DND-41 (cell line): ENCODE results near the gene DYNLT2B.

ENCODE experiments used
- ATAC-seq: fragments of 200-7000 bp; cut with Tn5 transposase; 3 replicates; pipeline ENCODE4 v1.9.1; 2021; ENCODE audit warnings: low read depth; ENCODE audit not compliant: insufficient read depth
- DNase-seq: peaks from one replicate; pipeline ENCODE4 v3.0.0-alpha.2; 2020
- H2AFZ ChIP-seq: 2 replicates; pipeline ENCODE4 v1.6.0; 2012; ENCODE audit warnings: low read depth, low read length
- H3K27ac ChIP-seq: 2 replicates; pipeline ENCODE4 v1.5.1; 2012; ENCODE audit warnings: low read length, inconsistent platforms
- H3K27me3 ChIP-seq: fragments of 200-600 bp; sonication (generic); 2 replicates; pipeline ENCODE4 v1.6.0; 2012; ENCODE audit warnings: low read length, mild to moderate bottlenecking, inconsistent platforms; ENCODE audit not compliant: insufficient read depth, poor library complexity
- H3K36me3 ChIP-seq: 2 replicates; pipeline ENCODE4 v1.5.1; 2012; ENCODE audit warnings: low read length, inconsistent platforms; ENCODE audit not compliant: insufficient read depth
- H3K4me1 ChIP-seq: 2 replicates; pipeline ENCODE4 v1.5.1; 2012; ENCODE audit warnings: mild to moderate bottlenecking, low read length; ENCODE audit not compliant: insufficient read depth
- H3K4me2 ChIP-seq: 2 replicates; pipeline ENCODE4 v1.6.0; 2012; ENCODE audit warnings: mild to moderate bottlenecking, moderate library complexity, low read length, inconsistent platforms; ENCODE audit not compliant: insufficient read depth
- H3K4me3 ChIP-seq, 2 experiments: fragments of 200-600 bp in 1 of 2; shearing (Covaris generic) in 1 of 2; 2 replicates each; pipeline ENCODE4 v1.5.1; 2012 to 2016; ENCODE audit warnings: inconsistent platforms in 2 of 2, low read length in 2 of 2, mild to moderate bottlenecking in 2 of 2, low read depth in 1 of 2, moderate library complexity in 1 of 2
- H3K79me2 ChIP-seq: 2 replicates; pipeline ENCODE4 v1.6.0; 2012; ENCODE audit warnings: low read length, inconsistent platforms; ENCODE audit not compliant: insufficient read depth
- H3K9ac ChIP-seq: 2 replicates; pipeline ENCODE4 v1.6.0; 2012; ENCODE audit warnings: low read depth, mild to moderate bottlenecking, inconsistent platforms, low read length, moderate library complexity
- H3K9me3 ChIP-seq: 2 replicates; pipeline ENCODE4 v1.5.1; 2012; ENCODE audit warnings: low read length, moderate library complexity, mild to moderate bottlenecking, inconsistent platforms; ENCODE audit not compliant: insufficient read depth, severe bottlenecking
- H4K20me1 ChIP-seq: 2 replicates; pipeline ENCODE4 v1.6.0; 2012; ENCODE audit warnings: low read length; ENCODE audit not compliant: insufficient read depth
- EZH2 ChIP-seq: IDR thresholded peaks from 3 replicates; pipeline ENCODE4 v1.6.1; 2012; ENCODE audit warnings: borderline replicate concordance, low read depth, mild to moderate bottlenecking, moderate library complexity, low read length, inconsistent platforms; ENCODE audit not compliant: severe bottlenecking
- TF ChIP-seq, protein P1 (sequence below): IDR thresholded peaks from 2 replicates; pipeline ENCODE4 v1.5.1; 2012; ENCODE audit warnings: borderline replicate concordance, low read length, moderate library complexity, mild to moderate bottlenecking; ENCODE audit not compliant: poor library complexity, severe bottlenecking; ENCODE audit errors: extremely low read depth

Gene DYNLT2B

DNA sequence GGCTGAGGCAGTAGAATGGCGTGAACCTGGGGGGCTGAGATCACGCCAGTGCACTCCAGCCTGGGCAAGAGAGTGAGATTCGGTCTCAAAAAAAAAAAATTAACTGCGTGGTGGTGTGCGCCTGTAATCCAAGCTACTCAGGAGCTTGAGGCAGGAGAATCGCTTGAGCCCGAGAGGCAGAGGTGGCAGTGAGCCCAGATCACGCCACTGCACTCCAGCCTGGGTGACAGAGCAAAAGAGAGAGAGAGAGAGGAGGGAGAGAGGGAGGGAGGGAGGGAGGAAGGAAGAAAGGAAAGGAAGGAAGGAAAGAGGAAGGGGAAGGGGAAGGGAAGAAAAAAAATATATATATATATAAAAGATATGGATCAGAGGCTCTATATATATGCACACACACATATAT is 14.1 kb upstream of the DYNLT2B start:
- H3K27me3 ChIP-seq: no peaks in the 10 kb centered on the region
- no peaks in the 10 kb centered on the region for H3K9me3 ChIP-seq
- ATAC-seq (no peak), DNase-seq (no peak)
- no peak overlapping the region for H2AFZ ChIP-seq
- TF ChIP-seq, protein P1, sequence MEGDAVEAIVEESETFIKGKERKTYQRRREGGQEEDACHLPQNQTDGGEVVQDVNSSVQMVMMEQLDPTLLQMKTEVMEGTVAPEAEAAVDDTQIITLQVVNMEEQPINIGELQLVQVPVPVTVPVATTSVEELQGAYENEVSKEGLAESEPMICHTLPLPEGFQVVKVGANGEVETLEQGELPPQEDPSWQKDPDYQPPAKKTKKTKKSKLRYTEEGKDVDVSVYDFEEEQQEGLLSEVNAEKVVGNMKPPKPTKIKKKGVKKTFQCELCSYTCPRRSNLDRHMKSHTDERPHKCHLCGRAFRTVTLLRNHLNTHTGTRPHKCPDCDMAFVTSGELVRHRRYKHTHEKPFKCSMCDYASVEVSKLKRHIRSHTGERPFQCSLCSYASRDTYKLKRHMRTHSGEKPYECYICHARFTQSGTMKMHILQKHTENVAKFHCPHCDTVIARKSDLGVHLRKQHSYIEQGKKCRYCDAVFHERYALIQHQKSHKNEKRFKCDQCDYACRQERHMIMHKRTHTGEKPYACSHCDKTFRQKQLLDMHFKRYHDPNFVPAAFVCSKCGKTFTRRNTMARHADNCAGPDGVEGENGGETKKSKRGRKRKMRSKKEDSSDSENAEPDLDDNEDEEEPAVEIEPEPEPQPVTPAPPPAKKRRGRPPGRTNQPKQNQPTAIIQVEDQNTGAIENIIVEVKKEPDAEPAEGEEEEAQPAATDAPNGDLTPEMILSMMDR: no peak
- TF ChIP-seq EZH2: no peak
- no peak overlapping the region for H3K27ac ChIP-seq
- H3K9ac ChIP-seq: no peak overlapping the region
- no peaks in the 10 kb centered on the region for H3K79me2 ChIP-seq
- H3K36me3 ChIP-seq: no peaks in the 10 kb centered on the region
- H3K4me3 ChIP-seq: no peak overlapping the region
- no peaks in the 10 kb centered on the region for H4K20me1 ChIP-seq
- no peaks in the 10 kb centered on the region for H3K4me1 ChIP-seq
- H3K4me2 ChIP-seq: no peak overlapping the region

DNA sequence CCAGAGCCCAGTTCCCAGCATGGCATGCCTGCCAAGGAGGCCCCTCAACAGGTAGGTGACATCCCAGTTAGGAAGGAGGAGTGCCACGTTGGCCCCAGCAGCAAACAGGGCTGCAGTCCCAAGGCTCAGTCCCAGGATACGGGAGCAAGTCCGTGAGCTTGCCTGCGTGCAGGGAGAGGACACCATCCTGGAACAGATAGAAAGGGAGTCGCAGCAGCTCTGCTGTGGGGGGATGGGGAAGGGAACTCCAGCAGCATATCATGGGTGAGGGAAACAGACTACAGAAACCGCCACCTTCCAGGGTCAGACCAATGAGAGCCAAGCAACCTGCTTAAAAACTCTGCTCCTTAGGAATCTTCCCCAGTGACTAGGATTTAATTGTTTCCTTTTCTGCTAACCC is 9.4 kb upstream of the DYNLT2B start:
- H3K4me2 ChIP-seq: no peak overlapping the region
- no peak overlapping the region for H3K9ac ChIP-seq
- H4K20me1 ChIP-seq: no peaks in the 10 kb centered on the region
- no peaks in the 10 kb centered on the region for H3K36me3 ChIP-seq
- no peaks in the 10 kb centered on the region for H3K4me1 ChIP-seq
- no peak for DNase-seq
- no peak overlapping the region for H2AFZ ChIP-seq
- no peaks in the 10 kb centered on the region for H3K9me3 ChIP-seq
- H3K79me2 ChIP-seq: no peaks in the 10 kb centered on the region
- no peak for TF ChIP-seq EZH2
- TF ChIP-seq, protein P1: no peak
- no peak overlapping the region for H3K27ac ChIP-seq
- ATAC-seq: no peak
- no peaks in the 10 kb centered on the region for H3K27me3 ChIP-seq
- no peak overlapping the region for H3K4me3 ChIP-seq

DNA sequence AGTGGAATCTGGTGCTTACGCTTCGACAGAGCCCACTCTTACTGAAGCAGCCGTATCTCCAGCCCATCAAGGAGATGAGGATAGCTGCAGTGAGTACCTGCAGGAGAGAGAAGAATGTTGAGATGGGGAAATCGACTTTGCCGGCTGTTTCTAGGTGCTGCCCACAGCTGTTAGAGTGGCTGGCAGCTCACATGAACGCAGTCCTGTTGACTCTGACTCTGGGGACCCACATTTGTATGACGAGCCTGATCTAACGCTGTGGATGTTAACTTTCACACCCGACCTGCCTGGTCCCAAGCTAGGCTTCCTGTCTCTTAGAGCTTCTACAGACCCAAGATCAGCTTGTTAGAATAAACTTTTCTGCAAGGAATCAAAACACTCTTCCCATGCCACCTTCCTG is 8.9 kb upstream of the DYNLT2B start:
- Histone ChIP-seq H3K4me2 (no peak overlapping the region), H3K36me3 (no peaks in the 10 kb centered on the region), H3K4me3 (no peak overlapping the region), H3K9ac (no peak overlapping the region), H4K20me1 (no peaks in the 10 kb centered on the region), H3K4me1 (no peaks in the 10 kb centered on the region), H3K9me3 (no peaks in the 10 kb centered on the region), H3K27me3 (no peaks in the 10 kb centered on the region), H2AFZ (no peak overlapping the region), H3K27ac (no peak overlapping the region), H3K79me2 (no peaks in the 10 kb centered on the region)
- TF ChIP-seq EZH2: no peak
- TF ChIP-seq, protein P1: no peak
- no peak for DNase-seq
- no peak for ATAC-seq

DNA sequence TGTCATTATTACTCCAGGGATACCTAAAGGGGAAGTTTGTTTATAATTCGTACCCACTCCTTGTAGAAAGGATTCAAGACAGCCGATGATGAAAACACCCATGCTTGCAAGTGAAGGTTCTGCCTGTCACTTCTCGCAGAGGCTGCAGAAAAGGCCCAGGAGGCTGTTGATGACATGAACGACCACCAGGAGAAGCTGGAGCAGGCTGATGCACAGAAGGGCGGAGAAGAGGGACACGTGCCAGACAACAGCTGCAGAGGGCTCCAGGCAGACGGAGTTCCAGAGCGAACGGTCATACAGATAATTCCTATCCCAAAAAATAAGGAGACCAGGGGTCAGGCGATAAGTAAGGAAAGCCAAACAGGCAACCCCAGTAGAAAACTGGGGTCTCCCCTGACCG is 5.7 kb upstream of the DYNLT2B start:
- H3K9me3 ChIP-seq: no peaks in the 10 kb centered on the region
- no peak for TF ChIP-seq EZH2
- TF ChIP-seq, protein P1: peak; percentile 32
- ATAC-seq (peak; percentile 52; the same call in 1 of the 3 replicates), DNase-seq (no peak)
- no peak overlapping the region for H3K9ac ChIP-seq
- H3K36me3 ChIP-seq: no peaks in the 10 kb centered on the region
- peaks cover 8% of the 10 kb centered on the region for H3K4me1 ChIP-seq
- H3K27me3 ChIP-seq: no peaks in the 10 kb centered on the region
- H3K4me2 ChIP-seq: no peak overlapping the region
- H3K4me3 ChIP-seq: no peak overlapping the region
- H4K20me1 ChIP-seq: no peaks in the 10 kb centered on the region
- no peak overlapping the region for H3K27ac ChIP-seq
- H3K79me2 ChIP-seq: no peaks in the 10 kb centered on the region
- no peak overlapping the region for H2AFZ ChIP-seq
